HG03280 (cell line): ENCODE results near the gene ACBD6.

Source experiments
- ATAC-seq: cut with Tn5 transposase; IDR thresholded peaks from one replicate; pipeline ENCODE4 v1.9.1; 2021; ENCODE audit warnings: mild to moderate bottlenecking, moderate library complexity; ENCODE audit not compliant: unreplicated experiment

ACBD6 gene

GRCh38 chr1:180309338-180309737 is 193.0 kb downstream of the ACBD6 start:
- ATAC-seq: no peak

GRCh38 chr1:180301135-180301742 is 201.1 kb downstream of the ACBD6 start:
- ATAC-seq: no peak

DNA sequence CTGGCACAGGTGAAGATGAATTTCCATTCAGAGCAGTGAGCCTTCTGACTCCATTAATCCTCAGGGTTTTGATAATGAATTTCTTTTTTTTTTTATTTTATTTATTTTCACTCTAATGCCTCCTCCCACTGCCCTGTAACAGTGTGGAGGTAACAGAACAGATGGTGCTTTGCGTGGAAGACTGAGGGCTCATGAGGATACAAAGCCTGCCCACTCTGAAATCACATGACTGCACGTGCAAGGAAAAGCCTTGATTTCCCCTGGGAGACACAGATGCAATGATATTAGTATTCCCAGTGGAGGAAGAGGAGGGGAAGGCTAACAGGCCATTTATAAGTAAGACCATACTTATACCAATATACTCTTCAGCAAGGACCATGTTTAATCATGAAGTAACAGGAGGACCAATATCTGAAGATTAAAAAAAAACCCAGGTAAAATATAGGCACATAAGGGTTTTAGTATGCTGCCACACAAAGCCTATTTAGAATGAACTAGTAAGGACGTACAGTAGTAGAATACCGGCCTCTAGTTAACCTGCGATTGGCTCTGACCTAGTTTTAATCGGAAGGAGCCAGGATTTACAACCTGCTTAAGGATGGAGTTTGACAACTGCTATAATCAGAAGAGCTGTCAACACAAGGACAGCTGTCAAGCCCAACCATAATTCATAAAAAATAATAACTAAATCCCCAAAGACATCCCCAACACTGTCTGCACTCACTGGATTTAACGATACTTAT is 202.7 kb downstream of the ACBD6 start:
- ATAC-seq: no peak

DNA sequence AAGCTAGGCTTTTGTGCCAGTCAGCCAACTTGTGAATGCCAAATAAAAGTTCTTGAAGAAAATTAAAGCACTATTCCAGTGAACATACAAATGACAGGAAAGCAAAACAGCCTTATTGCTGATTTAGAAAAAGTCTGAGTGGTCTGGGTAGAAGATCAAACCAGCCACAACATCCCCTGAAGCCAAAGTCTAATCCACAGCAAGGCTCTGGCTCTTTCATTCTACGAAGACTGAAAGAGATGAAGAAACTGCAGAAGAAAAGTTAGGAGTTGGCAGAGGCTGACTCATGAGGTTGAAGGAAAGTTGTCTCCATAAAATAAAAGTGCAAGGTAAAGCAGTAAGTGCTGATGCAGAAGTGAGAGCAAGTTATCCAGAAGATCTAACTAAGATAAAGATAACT is 206.4 kb downstream of the ACBD6 start:
- no peak for ATAC-seq

- no peak for ATAC-seq
Observed at GRCh38 chr1:180294711-180295110, 207.7 kb downstream of the ACBD6 start.

DNA sequence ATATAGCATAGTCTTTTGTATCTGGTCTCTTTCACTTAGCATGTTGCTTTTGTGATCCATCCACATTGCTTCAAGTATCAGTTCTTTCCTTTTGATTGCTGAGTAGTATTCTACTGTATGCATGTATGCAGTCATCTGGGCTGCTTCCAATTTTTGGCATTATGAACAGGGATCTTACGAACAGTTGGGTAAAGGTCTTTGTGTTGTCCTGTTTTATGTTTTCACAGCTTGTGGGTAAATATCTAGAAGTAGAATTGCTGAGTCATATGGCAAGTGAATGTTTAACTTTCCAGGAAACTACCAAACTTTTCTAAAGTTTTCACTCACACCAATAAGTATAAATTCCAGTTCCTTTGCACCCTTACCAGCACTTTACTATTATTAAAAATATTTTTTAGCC is 211.4 kb downstream of the ACBD6 start:
- no peak for ATAC-seq

GRCh38 chr1:180290265-180291001 is 211.9 kb downstream of the ACBD6 start:
- no peak for ATAC-seq

- ATAC-seq: no peak
Observed at GRCh38 chr1:180288940-180289339, 213.4 kb downstream of the ACBD6 start.

DNA sequence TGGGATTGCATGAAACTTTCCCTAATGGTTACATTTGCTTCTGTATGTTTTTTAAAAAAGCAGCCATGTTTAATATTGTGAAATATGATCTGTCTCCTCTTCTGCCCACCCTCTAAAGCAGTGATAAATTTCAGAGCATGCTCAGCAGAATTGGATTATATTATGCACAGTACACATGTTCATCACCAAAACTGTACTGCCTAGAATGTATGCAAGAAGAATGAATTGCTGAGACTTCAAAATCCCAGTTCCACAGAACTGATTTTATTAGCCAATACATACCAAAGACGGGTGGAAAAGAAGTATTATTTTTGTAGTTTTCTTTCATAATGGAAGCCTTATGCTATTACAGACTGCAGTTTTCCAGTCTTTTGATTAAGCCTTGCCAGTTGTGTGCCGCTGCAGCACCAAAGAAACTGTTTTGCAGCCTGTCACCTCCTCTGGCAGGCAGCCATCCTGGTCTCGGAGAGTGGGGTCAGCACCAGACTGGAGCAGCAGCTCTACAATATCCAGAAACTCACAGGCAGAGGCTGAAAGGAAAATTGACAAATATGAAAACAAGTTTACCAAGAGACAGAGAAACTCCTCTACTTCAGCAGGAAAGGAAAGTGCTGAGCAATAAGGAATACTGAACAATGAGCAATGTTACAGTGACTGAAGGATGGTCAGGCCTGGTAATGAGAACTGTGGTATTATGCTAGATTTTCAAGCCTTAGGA is 214.2 kb downstream of the ACBD6 start:
- no peak for ATAC-seq

GRCh38 chr1:180286417-180286816 is 216.0 kb downstream of the ACBD6 start:
- no peak for ATAC-seq

DNA sequence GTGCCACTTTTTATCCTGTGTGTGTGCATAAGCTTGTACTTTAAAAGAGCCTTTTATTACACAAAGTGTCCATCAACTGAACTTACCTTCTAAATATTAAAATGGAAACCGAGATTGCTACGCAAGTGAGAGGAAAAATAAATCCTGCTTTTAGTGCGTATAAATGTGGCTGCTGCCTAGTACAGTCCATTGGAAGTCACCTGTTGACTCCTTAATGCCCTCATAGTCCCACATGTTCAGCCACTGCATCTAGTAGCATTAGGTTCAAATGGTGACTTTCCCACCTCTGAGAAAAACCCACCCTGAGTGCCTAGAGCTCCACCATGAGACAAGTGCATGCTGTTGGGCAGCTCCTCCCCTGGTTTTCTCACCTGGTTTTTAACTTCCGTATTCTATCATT is 219.3 kb downstream of the ACBD6 start:
- ATAC-seq: no peak

DNA sequence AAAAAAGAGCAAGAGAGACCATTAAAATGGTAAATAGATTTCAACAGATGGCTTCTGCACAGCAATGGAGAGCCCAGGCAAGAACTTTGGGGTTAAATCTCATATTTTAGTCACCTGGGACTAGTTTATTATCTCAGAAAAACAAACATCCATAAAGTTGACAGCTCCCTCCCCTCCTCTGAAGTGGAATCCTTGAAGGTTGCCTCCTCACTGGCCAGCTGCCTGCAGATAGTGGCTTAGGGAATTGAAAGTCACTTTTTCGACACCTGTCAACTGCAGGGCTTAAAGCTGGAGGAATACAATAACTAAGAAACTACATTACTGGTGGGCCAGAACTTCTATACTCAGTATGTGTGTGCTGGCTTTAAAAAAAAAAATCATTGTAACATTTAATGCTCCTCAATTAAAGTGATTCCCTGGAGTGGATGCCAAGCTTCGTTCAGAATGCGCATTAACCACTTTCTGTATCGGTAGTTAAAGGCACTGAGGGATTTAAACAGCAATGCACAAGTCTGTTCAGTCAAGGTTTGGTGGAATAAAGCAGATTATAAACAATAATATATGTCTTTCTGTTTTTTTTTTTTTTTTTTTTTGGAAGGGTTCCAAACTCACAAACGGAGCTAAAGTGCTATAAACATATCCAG is 219.9 kb downstream of the ACBD6 start:
- no peak for ATAC-seq

- no peak for ATAC-seq
Observed at GRCh38 chr1:180281490-180281889, 220.9 kb downstream of the ACBD6 start.

GRCh38 chr1:180280617-180281016 is 221.8 kb downstream of the ACBD6 start:
- no peak for ATAC-seq

GRCh38 chr1:180279651-180280050 is 222.7 kb downstream of the ACBD6 start:
- ATAC-seq: no peak

DNA sequence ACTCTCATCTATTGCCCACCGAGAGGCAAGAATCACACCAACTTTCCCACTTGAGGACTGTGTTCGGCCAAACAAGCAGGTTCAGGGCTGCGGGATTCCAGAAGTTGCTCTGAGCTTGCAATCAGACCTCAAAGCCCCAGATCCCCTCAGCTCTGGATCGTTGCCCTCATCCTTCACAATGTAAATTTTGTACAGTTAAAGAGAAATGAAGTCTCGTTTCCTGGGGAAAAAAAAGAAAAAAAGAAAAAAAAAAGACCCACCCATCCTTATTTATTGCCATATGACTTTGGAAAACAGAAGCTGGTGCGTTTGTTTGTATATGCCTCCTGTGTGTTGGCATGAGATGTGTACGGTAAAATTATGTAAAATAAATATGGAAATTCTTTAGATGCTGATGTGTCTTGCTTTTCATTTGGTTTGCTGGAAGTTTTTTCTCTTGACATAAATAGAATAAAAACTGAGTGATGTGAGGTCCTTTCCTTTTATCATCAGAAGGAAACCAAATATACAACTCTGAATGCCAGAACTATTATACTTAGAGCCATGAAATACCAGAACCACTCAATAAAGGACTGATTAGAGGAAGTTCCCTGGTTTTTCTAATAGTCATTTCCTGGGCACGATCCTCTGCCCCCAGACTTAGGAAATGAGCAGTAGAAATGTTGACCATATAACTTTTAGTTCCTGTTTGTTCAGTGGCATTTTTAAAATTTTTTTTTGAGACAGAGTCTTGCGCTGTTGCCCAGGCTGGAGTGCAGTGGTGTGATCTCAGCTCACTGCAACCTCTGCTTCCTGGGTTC is 223.6 kb downstream of the ACBD6 start:
- ATAC-seq: no peak

DNA sequence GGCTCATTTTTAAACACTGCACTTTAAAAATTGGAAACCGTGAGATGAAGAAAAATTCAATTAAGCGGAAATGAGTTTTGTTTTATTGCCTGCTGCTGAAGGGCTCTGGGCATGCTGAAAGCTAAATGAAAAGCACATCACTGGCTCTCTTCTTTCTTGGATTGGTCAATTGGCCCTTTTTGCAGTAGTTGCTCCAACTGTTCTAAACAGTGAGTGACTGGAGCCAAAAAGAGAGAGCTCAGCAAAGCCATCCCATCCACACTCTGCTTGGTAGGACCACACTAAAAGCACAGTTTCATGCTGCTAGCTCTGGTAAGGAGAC is 224.2 kb downstream of the ACBD6 start:
- ATAC-seq: no peak

- no peak for ATAC-seq
Observed at GRCh38 chr1:180277476-180278193, 224.7 kb downstream of the ACBD6 start.

- ATAC-seq: no peak
Observed at GRCh38 chr1:180275726-180276125, 226.7 kb downstream of the ACBD6 start.

DNA sequence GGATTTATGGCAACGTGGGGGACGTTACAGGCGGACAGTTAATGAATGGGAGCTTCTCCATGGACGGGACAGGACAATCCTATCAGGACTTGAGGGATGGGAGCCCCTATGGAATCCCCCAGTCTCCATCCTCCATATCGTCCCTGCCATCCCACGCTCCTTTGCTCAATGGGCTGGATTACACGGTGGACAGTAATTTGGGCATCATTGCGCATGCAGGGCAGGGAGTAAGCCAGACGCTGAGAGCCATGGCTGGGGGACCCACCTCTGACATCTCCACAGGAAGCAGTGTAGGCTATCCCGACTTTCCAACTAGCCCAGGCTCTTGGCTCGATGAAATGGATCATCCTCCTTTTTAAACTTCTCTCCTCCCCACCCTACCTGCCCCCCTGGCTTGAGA is 228.2 kb downstream of the ACBD6 start:
- ATAC-seq: no peak
